Upper lobe of left lung (tissue), 6 donors: Measurements from ENCODE around the gene PLXNB2. TPM values are rescaled to one million over a fixed set of nuclear protein-coding genes. Genes with fewer than 3 reads are reported as not detected.
"Not testable (repeated sequence)": the region's sequence is repeated elsewhere in the genome, so short reads cannot be mapped to it uniquely, and the experiment has no call there.

ENCODE experiments used
- ATAC-seq, 2 donors: fragments of 200-7000 bp; cut with Tn5 transposase; one replicate each; pipeline ENCODE4 v1.9.1; 2022; ENCODE audit warnings: mild to moderate bottlenecking in 2 of 2, moderate library complexity in 2 of 2; ENCODE audit not compliant: low FRiP score in 2 of 2
- DNase-seq, 2 donors: peaks; one replicate each; pipeline ENCODE4 v3.0.0-alpha.2; 2019 to 2020
- H3K27ac ChIP-seq, 4 donors: fragments of 200-600 bp; sonication (generic); one replicate each; pipeline ENCODE4 v1.5.1; 2016 to 2019
- H3K27me3 ChIP-seq, 4 donors: fragments of 200-600 bp; sonication (generic); one replicate each; pipeline ENCODE4 v1.5.1; 2017 to 2019
- H3K36me3 ChIP-seq, 4 donors: fragments of 200-600 bp; sonication (generic); one replicate each; pipeline ENCODE4 v1.5.1; 2016 to 2019
- H3K4me1 ChIP-seq, 4 donors: fragments of 200-600 bp; sonication (generic); one replicate each; pipeline ENCODE4 v1.5.1; 2018 to 2019
- H3K4me3 ChIP-seq, 4 donors: fragments of 200-600 bp; sonication (generic); one replicate each; pipeline ENCODE4 v1.5.1; 2017 to 2019; ENCODE audit warnings: mild to moderate bottlenecking in 2 of 4, moderate library complexity in 1 of 4
- H3K9me3 ChIP-seq, 4 donors: fragments of 200-600 bp; sonication (generic); one replicate each; pipeline ENCODE4 v1.5.1; 2018 to 2019
- CTCF ChIP-seq, 6 experiments: fragments of 450-650 bp in 4 of 6; fragments of 200-600 bp in 2 of 6; sonication (generic) in 2 of 6; IDR thresholded peaks; one replicate each; pipeline ENCODE4 v1.5.1; 2016 to 2019; ENCODE audit warnings: antibody characterized with exemption in 6 of 6
- EP300 ChIP-seq, 4 donors: sonication (generic); formaldehyde crosslinking; IDR thresholded peaks; one replicate each; pipeline ENCODE4 v1.5.1; 2017; ENCODE audit warnings: antibody characterized with exemption in 4 of 4, control low read depth in 2 of 4
- POLR2A ChIP-seq, 4 donors: fragments of 450-650 bp; IDR thresholded peaks; one replicate each; pipeline ENCODE4 v1.5.1; 2016 to 2017; ENCODE audit warnings: antibody characterized with exemption in 4 of 4, mild to moderate bottlenecking in 2 of 4
- POLR2AphosphoS5 ChIP-seq, 2 donors: sonication (generic); formaldehyde crosslinking; IDR thresholded peaks; one replicate each; pipeline ENCODE4 v1.5.1; 2017; ENCODE audit warnings: antibody characterized with exemption in 2 of 2
- WGBS, 2 donors: methylation state at CpG; one replicate each; pipeline ENCODE4 v1.1.5; 2017 to 2018; 5-methylcytosine and 5-hydroxymethylcytosine counted together
- total RNA-seq, 6 donors: library from RNA; depleted of rRNA in 4 of 6; stranded (reverse); fragments of >200 nt in 4 of 6; gene quantifications; one replicate each; pipeline versions ENCODE4 v1.1.0 to v1.2.1, GENCODE V29; 2016 to 2021
- donor health status: DM: no; HTN: no; CAD: no; lungs with moderate emphysema.
- donor health status: DM: no; HTN: yes; CAD: no; lungs with severe emphysema.

Gene PLXNB2
- total RNA-seq, 6 donors from 2014 or later: 218 to 407 (median 313) TPM

- DNase-seq: no peak
- Histone ChIP-seq H3K36me3 (no peaks in the 10 kb centered on the region), H3K27me3 (no peaks in the 10 kb centered on the region), H3K27ac (peak overlapping the region in 3 of 4 donors; percentile 59 to 95 (median 94)), H3K9me3 (no peaks in the 10 kb centered on the region), H3K4me1 (peaks cover 12 to 20% (median 17%) of the 10 kb centered on the region in 4 donors), H3K4me3 (peak overlapping the region; percentile 51 to 95 (median 76))
- no peak for TF ChIP-seq EP300 (IDR thresholded peaks at IDR 0.05)
- TF ChIP-seq CTCF (IDR thresholded peaks at IDR 0.05): no peak
- TF ChIP-seq POLR2A (IDR thresholded peaks at IDR 0.05): no peak
- whole genome bisulfite sequencing, 2 donors: 34 to 45% methylated on average over 19 to 22 of the region's 56 CpGs
- ATAC-seq: peak in 1 of 2 donors; percentile 23
Observed at GRCh38 chr22:50326225-50326955, 18.9 kb upstream of the PLXNB2 start.

GRCh38 chr22:50325444-50326224 is 18.2 kb upstream of the PLXNB2 start:
- peaks cover 12 to 20% (median 16%) of the 10 kb centered on the region in 4 donors for H3K4me1 ChIP-seq
- no peaks in the 10 kb centered on the region for H3K36me3 ChIP-seq
- no peak overlapping the region for H3K27ac ChIP-seq
- no peaks in the 10 kb centered on the region for H3K9me3 ChIP-seq
- peak overlapping the region in 2 of 4 donors; percentile 62 to 95 for H3K4me3 ChIP-seq
- no peak for TF ChIP-seq EP300 (IDR thresholded peaks at IDR 0.05)
- no peak for TF ChIP-seq POLR2A (IDR thresholded peaks at IDR 0.05)
- no peak for TF ChIP-seq CTCF (IDR thresholded peaks at IDR 0.05)
- no peak for TF ChIP-seq POLR2AphosphoS5 (IDR thresholded peaks at IDR 0.05)
- no peaks in the 10 kb centered on the region for H3K27me3 ChIP-seq
- WGBS, 2 donors: 83 to 91% methylated on average over 13 to 19 of the region's 19 CpGs
- ATAC-seq (no peak), DNase-seq (no peak)

- H3K27me3 ChIP-seq: no peaks in the 10 kb centered on the region
- H3K27ac ChIP-seq: no peak overlapping the region
- DNase-seq (no peak), ATAC-seq (no peak)
- peaks cover 12 to 20% (median 16%) of the 10 kb centered on the region in 4 donors for H3K4me1 ChIP-seq
- WGBS, 2 donors: 95 to 96% methylated on average over 2 to 5 of the region's 5 CpGs
- H3K4me3 ChIP-seq: no peak overlapping the region
- no peaks in the 10 kb centered on the region for H3K36me3 ChIP-seq
- no peak for TF ChIP-seq POLR2A (IDR thresholded peaks at IDR 0.05)
- TF ChIP-seq EP300 (IDR thresholded peaks at IDR 0.05): no peak
- no peak for TF ChIP-seq CTCF (IDR thresholded peaks at IDR 0.05)
- no peak for TF ChIP-seq POLR2AphosphoS5 (IDR thresholded peaks at IDR 0.05)
- no peaks in the 10 kb centered on the region for H3K9me3 ChIP-seq
Observed at GRCh38 chr22:50323900-50324299, 16.5 kb upstream of the PLXNB2 start.

GRCh38 chr22:50322382-50323104 is 15.1 kb upstream of the PLXNB2 start:
- not testable (repeated sequence) for H3K9me3 ChIP-seq, DNase-seq, H3K4me3 ChIP-seq, ATAC-seq, H3K36me3 ChIP-seq, H3K27ac ChIP-seq, H3K27me3 ChIP-seq
- peaks cover 7 to 13% (median 11%) of the 10 kb centered on the region in 4 donors for H3K4me1 ChIP-seq
- 84 to 88% methylated on average over 9 to 10 of the region's 10 CpGs for WGBS, 2 donors
